Neural progenitor cell (in vitro differentiated cells): ENCODE results near the gene CMC2.

ENCODE experiments used
- CTCF ChIP-seq: fragments of 200-600 bp; sonication (generic); IDR thresholded peaks from 2 replicates; pipeline ENCODE4 v1.5.1; 2017; ENCODE audit warnings: antibody characterized with exemption, mild to moderate bottlenecking
- EZH2phosphoT487 ChIP-seq: fragments of 200-600 bp; sonication (generic); IDR thresholded peaks from 2 replicates; pipeline ENCODE4 v1.6.1; 2017; ENCODE audit warnings: antibody characterized with exemption

DNA sequence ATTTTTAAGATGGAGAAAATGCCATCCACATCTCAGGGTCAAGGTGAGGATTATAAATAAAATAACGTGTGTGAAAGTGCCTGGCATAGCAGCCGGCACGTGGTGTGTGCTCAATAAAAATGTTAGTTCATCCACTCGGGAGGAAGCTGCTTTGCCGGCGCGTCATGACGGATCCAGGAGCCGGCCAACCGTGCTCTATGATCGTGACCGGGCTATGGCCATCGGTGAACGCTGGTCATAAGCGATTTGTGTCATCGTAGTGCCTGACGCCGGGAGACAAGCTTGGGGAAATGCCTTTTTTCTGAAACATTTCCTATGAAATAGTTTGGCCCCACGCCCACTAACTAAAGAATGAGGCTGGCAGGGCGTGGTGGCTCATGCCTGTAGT is 74.0 kb downstream of the CMC2 start:
- no peak for TF ChIP-seq EZH2phosphoT487
- no peak for TF ChIP-seq CTCF
